Measurements from ENCODE around the gene CACNA2D4. TPM values are rescaled to one million over a fixed set of nuclear protein-coding genes. Genes with fewer than 3 reads are reported as not detected.

CACNA2D4 gene
- total RNA-seq, 4 donors from 2014 or later: 3.3 to 29.1 (median 11.5) TPM

GRCh38 chr12:1920971-1921370 lies 2.5 kb upstream of the CACNA2D4 start:
- no peak for TF ChIP-seq CTCF (IDR thresholded peaks at IDR 0.05; ENCODE audit: low read depth)

- TF ChIP-seq CTCF (IDR thresholded peaks at IDR 0.05; ENCODE audit: low read depth): no peak
Measured at GRCh38 chr12:1920436-1920835, 2.0 kb upstream of the CACNA2D4 start.

- TF ChIP-seq CTCF (IDR thresholded peaks at IDR 0.05; ENCODE audit: low read depth): no peak
Measured at GRCh38 chr12:1919763-1920162, 1.3 kb upstream of the CACNA2D4 start.

- no peak for TF ChIP-seq CTCF (IDR thresholded peaks at IDR 0.05; ENCODE audit: low read depth)
Measured at GRCh38 chr12:1919284-1919683, 832 bp upstream of the CACNA2D4 start.

GRCh38 chr12:1918884-1919236 lies 408 bp upstream of the CACNA2D4 start:
- no peak for TF ChIP-seq CTCF (IDR thresholded peaks at IDR 0.05; ENCODE audit: low read depth)

- no peak for TF ChIP-seq CTCF (IDR thresholded peaks at IDR 0.05; ENCODE audit: low read depth)
Measured at GRCh38 chr12:1917172-1918070, 1.0 kb downstream of the CACNA2D4 start.

GRCh38 chr12:1916371-1917171 lies 1.9 kb downstream of the CACNA2D4 start:
- TF ChIP-seq CTCF (IDR thresholded peaks at IDR 0.05; ENCODE audit: low read depth): no peak
